Stimulated activated CD4-positive, alpha-beta T cell treated with anti-CD3 and anti-CD28 coated beads, Interleukin-2, amount 100 ng/mL, for 4 hours (primary cell): ENCODE measurements around the gene U2AF2.

ENCODE experiments used
- DNase-seq: peaks from one replicate; pipeline ENCODE4 v3.0.0-alpha.2; 2020; ENCODE audit warnings: low read depth

U2AF2 gene

DNA sequence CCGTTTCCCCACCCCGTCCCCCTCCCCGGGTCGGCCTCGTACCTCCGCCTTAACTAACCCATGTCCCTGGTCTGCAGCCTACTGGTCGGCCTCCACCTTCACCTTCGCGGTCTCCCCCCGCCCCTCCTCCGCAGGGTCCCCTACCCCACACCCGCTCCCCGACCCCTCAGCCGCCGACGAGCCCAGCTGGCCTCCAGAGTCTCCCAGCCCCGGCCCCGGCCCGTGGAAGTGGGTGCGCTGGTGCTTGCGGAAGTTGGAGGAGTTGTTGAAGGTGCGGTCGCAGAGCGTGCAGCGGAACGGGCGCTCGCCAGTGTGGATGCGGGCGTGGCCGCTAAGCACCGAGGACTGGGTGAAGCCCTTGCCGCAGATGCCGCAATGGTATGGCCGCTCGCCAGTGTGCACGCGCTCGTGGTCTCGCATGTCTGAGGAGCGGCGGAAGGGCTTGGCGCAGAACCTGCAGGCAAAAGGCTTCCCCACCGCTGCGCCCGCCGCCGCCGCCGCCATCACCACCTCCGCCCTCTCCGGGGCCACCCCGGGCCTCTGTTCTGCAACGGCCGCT is 33.1 kb upstream of the U2AF2 start:
- no peak for DNase-seq

- DNase-seq: no peak
Observed at GRCh38 chr19:55622242-55622969, 32.4 kb upstream of the U2AF2 start.

GRCh38 chr19:55623130-55623529 is 31.7 kb upstream of the U2AF2 start:
- DNase-seq: no peak

DNA sequence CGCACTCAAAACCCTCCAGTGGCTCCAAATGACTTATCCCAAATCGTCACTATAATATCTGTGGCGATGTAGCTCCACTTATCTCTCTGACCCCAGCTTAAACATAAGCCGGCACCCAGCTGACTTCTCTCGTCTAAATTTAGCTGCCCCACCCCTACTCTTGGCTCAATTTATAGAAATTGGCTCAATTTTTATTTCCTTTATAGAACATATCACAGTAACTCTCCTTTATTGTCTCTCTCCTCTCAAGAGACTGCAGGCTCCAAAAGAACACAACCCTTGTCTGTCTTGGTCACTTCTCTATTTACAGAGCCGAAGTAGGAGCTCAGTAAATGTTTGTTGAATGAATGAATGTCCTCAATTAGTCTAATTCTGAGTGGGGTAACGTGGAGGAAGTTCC is 31.3 kb upstream of the U2AF2 start:
- DNase-seq: no peak

DNA sequence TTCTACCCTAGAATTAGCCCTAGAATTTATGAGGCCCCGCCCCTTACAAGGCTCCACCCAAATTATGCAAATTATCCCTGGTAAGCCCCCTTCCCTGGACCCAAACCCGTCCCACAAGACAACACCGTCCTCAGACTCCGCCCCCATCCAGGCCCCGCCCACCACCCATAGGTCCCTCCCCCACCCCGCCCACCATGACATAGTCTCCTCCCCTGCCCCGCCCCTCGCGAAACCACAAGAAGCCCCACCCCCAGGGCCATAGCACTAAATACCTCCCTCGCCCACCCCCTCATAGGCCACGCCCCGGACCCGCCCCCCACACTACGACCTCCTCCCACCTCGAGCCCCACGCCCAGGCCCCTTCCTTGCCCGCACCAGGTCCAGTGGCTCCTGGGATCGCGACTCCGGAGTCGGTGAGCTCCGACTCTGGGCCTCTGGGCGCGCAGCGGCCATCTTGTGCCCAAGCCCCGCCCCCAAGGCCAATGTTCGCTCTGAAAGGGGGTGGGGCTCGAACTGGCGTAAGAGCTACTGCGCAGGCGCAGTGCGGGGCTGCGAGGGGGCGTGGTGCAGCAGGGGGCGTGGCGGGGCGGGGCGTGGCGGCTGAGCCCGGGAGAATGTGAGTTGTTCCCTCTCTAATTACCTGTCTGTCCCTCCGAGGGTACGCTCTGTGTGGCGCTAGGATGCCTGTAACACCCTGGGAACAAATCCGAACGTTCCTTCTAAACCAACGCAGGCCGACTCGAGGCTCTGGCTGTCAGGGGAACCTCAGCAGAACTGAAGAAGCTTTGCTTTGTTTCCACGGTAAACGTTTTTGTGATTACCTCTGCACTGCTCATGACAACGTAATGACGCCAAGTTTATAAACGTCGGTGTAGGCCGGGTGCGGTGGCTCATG is 30.5 kb upstream of the U2AF2 start, which contains the start of gene ZNF784:
Gene ZNF784 (minus strand): TSS at position 458 of the 895 bp plus-strand sequence. CDS start 5 bp downstream, at position 453.
- peak; percentile 93 for DNase-seq

GRCh38 chr19:55625004-55625326 is 29.9 kb upstream of the U2AF2 start:
- DNase-seq: no peak

- DNase-seq: peak; percentile 53
Observed at GRCh38 chr19:55626350-55626749, 28.5 kb upstream of the U2AF2 start.

- peak; percentile 86 for DNase-seq
Observed at GRCh38 chr19:55632463-55632834, 22.4 kb upstream of the U2AF2 start.

- DNase-seq: no peak
Observed at GRCh38 chr19:55633861-55634260, 21.0 kb upstream of the U2AF2 start.

DNA sequence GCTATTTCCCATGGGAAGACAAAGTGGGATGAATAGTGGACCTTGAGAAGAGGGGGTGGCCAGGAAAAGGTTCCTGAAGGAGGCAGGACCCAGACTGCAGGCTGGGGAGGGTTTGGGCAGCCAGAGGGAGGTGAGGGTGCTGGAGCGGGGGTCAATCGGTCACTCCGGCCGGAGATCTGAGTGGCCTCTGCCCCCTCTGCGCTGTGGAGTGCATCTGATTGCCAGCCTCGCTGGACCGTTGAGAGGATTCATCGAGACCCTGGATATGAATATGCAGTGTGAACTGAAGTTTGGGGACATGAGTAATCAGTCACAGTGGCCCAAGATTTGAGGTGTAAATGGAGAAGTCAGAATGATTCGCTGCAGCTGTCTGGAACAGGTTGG is 19.5 kb upstream of the U2AF2 start:
- DNase-seq: no peak

DNA sequence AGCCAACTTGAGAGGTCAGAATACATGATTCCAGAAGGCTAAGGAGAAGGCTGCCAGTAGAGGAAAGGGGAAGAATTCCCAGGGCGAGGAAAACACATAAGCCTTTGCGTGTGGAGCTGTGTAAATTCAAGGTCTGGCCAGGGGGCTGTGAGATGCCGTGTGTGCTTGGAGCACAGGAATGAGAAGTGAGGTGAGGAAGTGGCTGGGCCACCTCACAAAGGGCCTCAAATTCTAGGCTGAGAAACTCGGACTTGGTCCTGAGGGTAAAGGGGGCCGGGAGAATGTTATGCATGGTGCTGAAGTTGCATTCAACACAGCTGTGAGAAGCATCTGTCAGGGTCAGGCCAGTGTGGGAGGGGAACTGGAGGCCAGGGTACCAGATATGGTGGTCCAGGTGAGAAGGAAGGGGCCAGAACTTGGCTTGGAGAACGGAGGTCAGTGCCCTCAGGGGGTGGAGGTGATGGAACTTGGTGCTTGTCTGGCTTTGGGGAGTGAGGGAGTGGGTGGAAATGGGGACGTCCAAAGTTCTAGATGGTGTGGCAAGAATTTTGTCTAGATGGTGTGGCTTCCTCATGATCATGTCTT is 18.9 kb upstream of the U2AF2 start:
- no peak for DNase-seq

GRCh38 chr19:55636723-55637122 is 18.1 kb upstream of the U2AF2 start:
- DNase-seq: no peak

- DNase-seq: no peak
Observed at GRCh38 chr19:55637534-55637933, 17.3 kb upstream of the U2AF2 start.

DNA sequence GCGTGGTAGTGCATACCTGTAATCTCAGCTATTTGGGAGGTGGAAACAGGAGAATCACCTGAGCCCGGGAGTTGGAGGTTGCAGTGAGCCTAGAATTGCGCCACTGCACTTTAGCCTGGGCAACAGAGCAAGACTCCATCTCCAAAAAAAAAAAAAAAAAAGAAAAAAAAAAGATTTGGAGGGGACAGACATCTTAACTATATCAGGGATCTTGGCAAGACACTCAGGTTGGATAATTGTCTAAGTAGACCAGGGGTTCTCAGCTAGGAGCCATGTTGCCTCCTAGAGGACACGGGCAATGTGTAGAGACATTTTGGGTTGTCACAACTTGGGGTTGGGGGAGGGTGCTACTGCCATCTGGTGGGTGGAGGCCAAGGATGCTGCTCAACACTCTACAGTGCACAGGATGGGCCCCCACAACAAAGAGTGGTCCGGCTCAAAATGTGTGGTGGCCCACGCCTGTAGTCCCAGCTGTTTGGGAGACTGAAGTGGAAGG is 15.9 kb upstream of the U2AF2 start:
- DNase-seq: peak; percentile 36

DNA sequence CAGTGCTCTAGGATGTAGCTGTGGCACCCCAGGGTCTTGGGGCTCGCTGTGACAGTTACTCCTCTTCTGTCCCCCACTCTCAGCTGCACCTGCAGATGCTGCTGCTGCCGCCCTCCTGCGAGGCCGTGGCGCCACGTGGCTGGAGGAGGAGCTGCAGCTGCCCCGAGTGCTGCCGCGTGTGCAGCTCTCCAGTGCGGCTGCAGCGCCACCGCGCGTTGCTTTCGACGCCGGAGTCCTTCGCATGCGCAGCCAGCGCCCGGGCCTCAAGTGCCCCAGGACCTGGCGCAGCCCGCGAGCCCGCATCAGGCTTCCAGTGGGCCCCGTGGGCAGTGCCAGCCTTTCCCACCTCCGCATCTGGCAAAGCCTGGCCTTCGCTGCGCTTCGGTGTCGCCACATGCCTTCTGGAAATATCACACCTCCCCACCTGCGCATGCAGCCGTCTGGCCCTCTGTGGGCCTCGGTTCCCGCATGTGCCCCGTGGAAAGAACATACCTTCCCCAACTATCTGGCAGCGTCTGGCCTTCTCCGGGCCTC is 14.7 kb upstream of the U2AF2 start:
- DNase-seq: peak; percentile 69

- peak; percentile 56 for DNase-seq
Observed at GRCh38 chr19:55640577-55641425, 14.0 kb upstream of the U2AF2 start, which contains the start of gene ZNF580. ZNF580 (plus strand) TSS chr19:55641002; CDS start chr19:55642509, 1,507 bp downstream.

- DNase-seq: no peak
Observed at GRCh38 chr19:55641426-55642152, 13.2 kb upstream of the U2AF2 start.

GRCh38 chr19:55642153-55643002 is 12.5 kb upstream of the U2AF2 start:
- no peak for DNase-seq
